ENCODE data around the gene SURF2. TPM values are rescaled to one million over a fixed set of nuclear protein-coding genes. Genes with fewer than 3 reads are reported as not detected.

Gene SURF2
- total and polyA plus RNA-seq, 2 experiments from 2014 or later = 39.9 to 104 TPM

DNA sequence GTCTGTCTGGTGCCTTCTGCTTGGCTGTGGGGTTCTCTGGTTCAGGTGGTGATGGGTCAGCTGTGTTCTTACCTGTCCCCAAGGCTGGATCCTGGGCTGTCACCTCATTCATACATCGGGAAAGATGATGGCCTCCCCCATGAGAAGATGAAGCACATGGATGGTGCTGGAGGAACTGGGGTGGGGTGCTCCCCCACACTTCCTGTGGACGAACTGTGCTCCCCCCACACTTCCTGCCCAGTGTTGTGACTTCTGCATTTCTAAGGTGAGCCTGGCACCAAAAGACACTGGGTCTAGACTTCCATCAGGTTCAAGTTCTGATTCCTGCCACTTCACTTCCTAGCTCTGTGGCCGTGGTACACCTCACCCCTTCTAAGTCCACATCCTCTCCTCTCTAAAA lies 16.1 kb upstream of the SURF2 start (continued):
- TF ChIP-seq, protein P1, sequence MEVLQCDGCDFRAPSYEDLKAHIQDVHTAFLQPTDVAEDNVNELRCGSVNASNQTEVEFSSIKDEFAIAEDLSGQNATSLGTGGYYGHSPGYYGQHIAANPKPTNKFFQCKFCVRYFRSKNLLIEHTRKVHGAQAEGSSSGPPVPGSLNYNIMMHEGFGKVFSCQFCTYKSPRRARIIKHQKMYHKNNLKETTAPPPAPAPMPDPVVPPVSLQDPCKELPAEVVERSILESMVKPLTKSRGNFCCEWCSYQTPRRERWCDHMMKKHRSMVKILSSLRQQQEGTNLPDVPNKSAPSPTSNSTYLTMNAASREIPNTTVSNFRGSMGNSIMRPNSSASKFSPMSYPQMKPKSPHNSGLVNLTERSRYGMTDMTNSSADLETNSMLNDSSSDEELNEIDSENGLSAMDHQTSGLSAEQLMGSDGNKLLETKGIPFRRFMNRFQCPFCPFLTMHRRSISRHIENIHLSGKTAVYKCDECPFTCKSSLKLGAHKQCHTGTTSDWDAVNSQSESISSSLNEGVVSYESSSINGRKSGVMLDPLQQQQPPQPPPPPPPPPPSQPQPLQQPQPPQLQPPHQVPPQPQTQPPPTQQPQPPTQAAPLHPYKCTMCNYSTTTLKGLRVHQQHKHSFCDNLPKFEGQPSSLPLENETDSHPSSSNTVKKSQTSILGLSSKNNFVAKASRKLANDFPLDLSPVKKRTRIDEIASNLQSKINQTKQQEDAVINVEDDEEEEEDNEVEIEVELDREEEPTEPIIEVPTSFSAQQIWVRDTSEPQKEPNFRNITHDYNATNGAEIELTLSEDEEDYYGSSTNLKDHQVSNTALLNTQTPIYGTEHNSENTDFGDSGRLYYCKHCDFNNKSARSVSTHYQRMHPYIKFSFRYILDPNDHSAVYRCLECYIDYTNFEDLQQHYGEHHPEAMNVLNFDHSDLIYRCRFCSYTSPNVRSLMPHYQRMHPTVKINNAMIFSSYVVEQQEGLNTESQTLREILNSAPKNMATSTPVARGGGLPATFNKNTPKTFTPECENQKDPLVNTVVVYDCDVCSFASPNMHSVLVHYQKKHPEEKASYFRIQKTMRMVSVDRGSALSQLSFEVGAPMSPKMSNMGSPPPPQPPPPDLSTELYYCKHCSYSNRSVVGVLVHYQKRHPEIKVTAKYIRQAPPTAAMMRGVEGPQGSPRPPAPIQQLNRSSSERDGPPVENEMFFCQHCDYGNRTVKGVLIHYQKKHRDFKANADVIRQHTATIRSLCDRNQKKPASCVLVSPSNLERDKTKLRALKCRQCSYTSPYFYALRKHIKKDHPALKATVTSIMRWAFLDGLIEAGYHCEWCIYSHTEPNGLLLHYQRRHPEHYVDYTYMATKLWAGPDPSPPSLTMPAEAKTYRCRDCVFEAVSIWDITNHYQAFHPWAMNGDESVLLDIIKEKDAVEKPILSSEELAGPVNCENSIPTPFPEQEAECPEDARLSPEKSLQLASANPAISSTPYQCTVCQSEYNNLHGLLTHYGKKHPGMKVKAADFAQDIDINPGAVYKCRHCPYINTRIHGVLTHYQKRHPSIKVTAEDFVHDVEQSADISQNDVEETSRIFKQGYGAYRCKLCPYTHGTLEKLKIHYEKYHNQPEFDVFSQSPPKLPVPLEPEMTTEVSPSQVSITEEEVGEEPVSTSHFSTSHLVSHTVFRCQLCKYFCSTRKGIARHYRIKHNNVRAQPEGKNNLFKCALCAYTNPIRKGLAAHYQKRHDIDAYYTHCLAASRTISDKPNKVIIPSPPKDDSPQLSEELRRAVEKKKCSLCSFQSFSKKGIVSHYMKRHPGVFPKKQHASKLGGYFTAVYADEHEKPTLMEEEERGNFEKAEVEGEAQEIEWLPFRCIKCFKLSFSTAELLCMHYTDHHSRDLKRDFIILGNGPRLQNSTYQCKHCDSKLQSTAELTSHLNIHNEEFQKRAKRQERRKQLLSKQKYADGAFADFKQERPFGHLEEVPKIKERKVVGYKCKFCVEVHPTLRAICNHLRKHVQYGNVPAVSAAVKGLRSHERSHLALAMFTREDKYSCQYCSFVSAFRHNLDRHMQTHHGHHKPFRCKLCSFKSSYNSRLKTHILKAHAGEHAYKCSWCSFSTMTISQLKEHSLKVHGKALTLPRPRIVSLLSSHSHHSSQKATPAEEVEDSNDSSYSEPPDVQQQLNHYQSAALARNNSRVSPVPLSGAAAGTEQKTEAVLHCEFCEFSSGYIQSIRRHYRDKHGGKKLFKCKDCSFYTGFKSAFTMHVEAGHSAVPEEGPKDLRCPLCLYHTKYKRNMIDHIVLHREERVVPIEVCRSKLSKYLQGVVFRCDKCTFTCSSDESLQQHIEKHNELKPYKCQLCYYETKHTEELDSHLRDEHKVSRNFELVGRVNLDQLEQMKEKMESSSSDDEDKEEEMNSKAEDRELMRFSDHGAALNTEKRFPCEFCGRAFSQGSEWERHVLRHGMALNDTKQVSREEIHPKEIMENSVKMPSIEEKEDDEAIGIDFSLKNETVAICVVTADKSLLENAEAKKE (CRISPR knock-in tag; IDR thresholded peaks at IDR 0.05) = no peak
- TF ChIP-seq ZNF331 (CRISPR knock-in tag; IDR thresholded peaks at IDR 0.05; ENCODE audit: low read depth) (no peak), NANOG (IDR thresholded peaks at IDR 0.05; ENCODE audit: borderline replicate concordance) (no peak), STAT1 (IDR thresholded peaks at IDR 0.05; ENCODE audit: unreplicated experiment) (no peak)

DNA sequence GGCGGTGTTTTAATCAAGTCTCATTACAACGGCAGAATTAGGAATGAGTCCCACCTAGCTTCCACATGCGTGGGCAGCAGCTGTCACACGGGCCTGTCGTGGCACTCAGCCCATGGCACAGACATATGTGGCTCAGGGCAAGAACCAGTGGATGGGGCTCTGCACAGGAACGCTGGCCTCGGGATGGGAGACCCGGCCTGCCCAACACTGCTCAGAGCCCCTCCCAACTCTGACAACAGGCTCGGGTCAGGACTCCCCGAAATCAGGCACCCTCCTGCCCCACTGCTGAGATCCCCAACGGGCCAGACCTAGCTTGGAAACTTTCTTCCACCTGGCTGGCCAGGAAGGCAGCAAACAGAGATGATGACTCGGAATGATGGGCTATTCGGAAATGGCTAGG lies 15.4 kb upstream of the SURF2 start:
- no peak overlapping the region for H3K27ac Mint-ChIP-seq
- no peak overlapping the region for H3K4me3 Mint-ChIP-seq
- H3K9me2 ChIP-seq (ENCODE audit: insufficient read depth) = no peaks in the 10 kb centered on the region
- peaks cover 8% of the 10 kb centered on the region for H3K79me2 ChIP-seq (replicated peaks; ENCODE audit: insufficient read depth)
- H3K4me3 ChIP-seq = no peak overlapping the region
- peaks cover 33% of the 10 kb centered on the region; the same call in 1 of the 2 replicates for H3F3A ChIP-seq (replicated peaks; ENCODE audit: low read depth)
- ATAC-seq (no peak), DNase-seq (ENCODE audit: low spot score) (no peak)
- peaks cover 4% of the 10 kb centered on the region for H3K4me1 Mint-ChIP-seq
- H3K4me2 ChIP-seq = no peak overlapping the region
- no peaks in the 10 kb centered on the region; the same call in 1 of the 2 replicates for H3K4me1 ChIP-seq (ENCODE audit: insufficient read depth)
- H3K27me3 ChIP-seq (ENCODE audit: insufficient read depth) = no peaks in the 10 kb centered on the region
- H3K9me3 Mint-ChIP-seq = peaks cover 1% of the 10 kb centered on the region; the same call in 1 of the 3 replicates
- peaks cover 71% of the 10 kb centered on the region for H3K36me3 Mint-ChIP-seq (ENCODE audit: low read depth)
- peaks cover 10% of the 10 kb centered on the region for H3K27me3 Mint-ChIP-seq (ENCODE audit: insufficient read depth, low read depth, poor library complexity)
- peaks cover 21% of the 10 kb centered on the region for H3K36me3 ChIP-seq (ENCODE audit: insufficient read depth)
- no peak overlapping the region for H3K27ac ChIP-seq (ENCODE audit: low read depth)
- H4K20me1 ChIP-seq (replicated peaks; ENCODE audit: insufficient read depth) = peaks cover 16% of the 10 kb centered on the region
- H2AFZ ChIP-seq = no peak overlapping the region
- no peak for TF ChIP-seq EZH2 (IDR thresholded peaks at IDR 0.05; ENCODE audit: low read depth, unreplicated experiment)
- no peak for TF ChIP-seq NANOG (IDR thresholded peaks at IDR 0.05; ENCODE audit: borderline replicate concordance)
- TF ChIP-seq EZH2phosphoT487 (IDR thresholded peaks at IDR 0.05; ENCODE audit: unreplicated experiment) = no peak
- no peak for TF ChIP-seq STAT1 (IDR thresholded peaks at IDR 0.05; ENCODE audit: unreplicated experiment)
- no peak for TF ChIP-seq POLR2AphosphoS5 (IDR thresholded peaks at IDR 0.05; ENCODE audit: low read depth)
- no peak for TF ChIP-seq JUNB (IDR thresholded peaks at IDR 0.05; ENCODE audit: unreplicated experiment)
- no peak for TF ChIP-seq CREB1 (CRISPR knock-in tag; IDR thresholded peaks at IDR 0.05; ENCODE audit: low read depth)
- TF ChIP-seq, protein P2, sequence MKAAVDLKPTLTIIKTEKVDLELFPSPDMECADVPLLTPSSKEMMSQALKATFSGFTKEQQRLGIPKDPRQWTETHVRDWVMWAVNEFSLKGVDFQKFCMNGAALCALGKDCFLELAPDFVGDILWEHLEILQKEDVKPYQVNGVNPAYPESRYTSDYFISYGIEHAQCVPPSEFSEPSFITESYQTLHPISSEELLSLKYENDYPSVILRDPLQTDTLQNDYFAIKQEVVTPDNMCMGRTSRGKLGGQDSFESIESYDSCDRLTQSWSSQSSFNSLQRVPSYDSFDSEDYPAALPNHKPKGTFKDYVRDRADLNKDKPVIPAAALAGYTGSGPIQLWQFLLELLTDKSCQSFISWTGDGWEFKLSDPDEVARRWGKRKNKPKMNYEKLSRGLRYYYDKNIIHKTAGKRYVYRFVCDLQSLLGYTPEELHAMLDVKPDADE (IDR thresholded peaks at IDR 0.05) = no peak
- TF ChIP-seq ZNF114 (CRISPR knock-in tag; IDR thresholded peaks at IDR 0.05) = no peak
- no peak for TF ChIP-seq ZNF331 (CRISPR knock-in tag; IDR thresholded peaks at IDR 0.05; ENCODE audit: low read depth)
